GM19240 (cell line): ENCODE results near the gene UBE2E3.
A peak's percentile ranks its signal among the peaks of the same experiment; 100 is the strongest.
"Not testable (repeated sequence)": the region's sequence is repeated elsewhere in the genome, so short reads cannot be mapped to it uniquely, and the experiment has no call there.

Experiments
- DNase-seq: peaks from one replicate; pipeline ENCODE4 v3.0.0; 2011; ENCODE audit warnings: low spot score; ENCODE audit not compliant: insufficient read length

The UBE2E3 gene

DNA sequence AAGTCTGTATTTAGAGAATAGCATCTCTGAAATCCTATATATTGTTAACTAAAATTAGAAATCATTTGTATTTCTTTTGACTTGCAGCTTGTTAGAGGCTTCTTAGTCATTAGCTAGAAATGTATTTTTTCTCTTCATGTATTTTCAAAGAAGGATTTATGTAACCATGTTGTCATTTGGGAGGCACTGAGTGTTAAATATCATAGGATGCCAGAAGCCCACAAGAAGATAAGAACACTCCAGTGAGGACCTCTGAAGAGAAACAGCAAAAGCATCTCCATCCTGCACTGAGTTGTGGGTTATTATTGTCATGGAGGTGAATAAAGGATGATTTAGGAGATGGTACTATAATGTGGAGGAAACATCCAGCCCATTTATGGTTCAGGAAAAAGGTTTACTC is 93.5 kb downstream of the UBE2E3 start:
- no peak for DNase-seq

GRCh38 chr2:181074457-181074856 is 94.1 kb downstream of the UBE2E3 start:
- no peak for DNase-seq

DNA sequence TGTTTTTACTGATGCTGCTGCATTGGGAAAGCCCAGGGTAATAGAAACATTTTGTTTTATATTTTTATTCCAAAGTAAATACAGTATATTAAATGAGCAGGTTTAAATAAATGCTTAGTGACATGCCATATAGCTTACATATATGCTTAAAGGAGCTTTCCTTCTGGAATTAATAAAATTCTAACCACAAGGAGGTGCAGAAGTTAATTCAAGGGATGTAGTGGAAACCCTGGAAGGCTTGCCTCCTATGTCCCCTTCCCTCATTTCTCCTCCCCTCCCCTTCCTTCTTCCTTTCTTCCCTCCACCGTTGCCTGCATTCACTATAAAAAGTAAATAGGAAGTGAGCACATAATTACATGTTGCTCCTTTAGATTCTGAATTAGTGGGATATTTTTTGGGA is 96.3 kb downstream of the UBE2E3 start:
- DNase-seq, result no peak

- DNase-seq, result no peak
These were observed 96.8 kb downstream of the UBE2E3 start for GRCh38 chr2:181077128-181077709.

GRCh38 chr2:181083140-181083539 is 102.7 kb downstream of the UBE2E3 start:
- no peak for DNase-seq

DNA sequence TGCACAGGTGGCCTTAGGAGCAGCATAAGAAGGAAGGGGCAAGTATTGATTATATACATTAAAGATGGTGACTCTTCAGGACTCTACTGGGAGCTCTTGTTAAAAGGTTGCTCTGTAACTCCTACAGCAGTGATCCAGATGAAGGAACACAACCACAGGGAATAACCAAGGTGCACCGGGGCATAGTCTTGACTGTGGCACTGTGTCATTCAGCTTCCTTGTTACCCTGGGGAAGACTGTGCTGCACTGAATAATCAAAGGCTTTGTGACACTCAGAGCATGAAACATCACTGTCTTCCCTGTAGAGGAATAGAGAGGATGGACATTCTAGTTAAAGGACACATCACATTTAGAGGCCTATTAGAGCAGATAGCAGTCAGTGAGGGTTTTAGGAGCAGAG is 105.3 kb downstream of the UBE2E3 start:
- DNase-seq, result no peak

GRCh38 chr2:181091920-181092319 is 111.5 kb downstream of the UBE2E3 start:
- not testable (repeated sequence) for DNase-seq

DNA sequence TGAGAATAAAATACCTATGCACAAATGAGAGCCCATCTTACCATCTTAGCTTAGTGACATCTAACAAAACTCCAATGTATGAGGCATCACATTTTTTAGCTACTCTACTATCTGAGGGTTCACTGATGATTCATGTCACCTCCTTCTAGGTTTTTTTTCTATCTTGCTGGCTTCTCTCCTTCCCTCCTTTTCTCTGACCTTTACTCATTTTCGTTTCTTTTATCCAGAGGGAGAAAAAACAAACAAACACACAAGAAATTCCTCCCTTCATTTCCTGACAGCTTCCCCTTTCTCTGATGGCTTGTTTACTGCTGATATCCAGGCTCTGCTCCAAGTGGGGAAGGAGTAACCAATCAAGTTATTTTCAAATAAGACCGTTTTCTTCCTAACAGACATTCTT is 115.1 kb downstream of the UBE2E3 start:
- no peak for DNase-seq

GRCh38 chr2:181103659-181104058 is 123.3 kb downstream of the UBE2E3 start:
- no peak for DNase-seq

DNA sequence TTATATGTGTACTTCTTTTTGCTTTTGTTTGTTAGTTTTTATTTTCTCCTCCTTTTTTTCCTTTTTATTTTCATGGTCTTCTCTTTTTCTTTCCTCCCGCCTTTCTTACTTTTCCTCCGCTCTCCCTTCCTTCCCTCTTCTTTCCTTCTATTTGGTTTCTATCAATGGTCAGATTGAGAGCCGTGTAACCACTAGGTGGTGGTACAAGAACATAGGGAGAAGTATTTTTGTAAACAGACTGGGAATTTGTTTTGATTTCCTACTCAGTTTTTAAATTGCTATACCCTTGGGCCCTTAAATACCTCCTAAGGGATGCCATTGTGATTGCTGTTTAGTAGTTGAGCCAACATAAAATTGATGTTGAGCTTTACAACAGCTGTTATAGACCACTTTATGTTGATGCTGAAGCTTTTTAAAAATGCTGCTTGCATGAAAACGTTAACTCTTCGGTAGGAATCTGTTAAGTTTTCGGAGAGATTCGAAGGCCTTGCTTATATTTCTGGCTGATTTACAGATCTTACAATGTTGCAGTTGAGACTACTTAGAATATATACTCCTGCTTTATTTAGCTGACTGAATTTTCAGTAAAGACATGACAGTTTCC is 124.2 kb downstream of the UBE2E3 start:
- no peak for DNase-seq

DNA sequence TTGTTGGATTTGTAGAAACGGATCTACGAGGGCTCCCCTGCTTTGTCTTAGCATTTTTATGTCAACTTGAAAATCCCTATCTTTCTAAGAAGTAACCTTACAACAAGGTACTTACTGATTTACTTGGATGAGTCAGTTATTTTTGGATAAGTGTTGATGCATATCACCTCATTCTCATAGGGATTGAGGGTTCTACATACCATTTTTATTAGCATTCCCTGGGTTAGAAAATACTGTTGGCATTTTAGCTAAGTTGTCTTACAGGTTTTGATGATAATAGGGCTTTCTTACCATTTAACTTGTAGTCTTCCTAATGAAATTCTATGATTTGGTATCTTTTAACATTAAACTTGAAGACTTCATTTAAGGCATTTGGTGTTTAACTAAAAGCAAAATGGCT is 125.2 kb downstream of the UBE2E3 start:
- no peak for DNase-seq

GRCh38 chr2:181106229-181106628 is 125.8 kb downstream of the UBE2E3 start:
- no peak for DNase-seq

- DNase-seq, result peak; percentile 15
These were observed 126.6 kb downstream of the UBE2E3 start for GRCh38 chr2:181106789-181107627.

GRCh38 chr2:181107628-181107945 is 127.2 kb downstream of the UBE2E3 start:
- DNase-seq, result no peak

DNA sequence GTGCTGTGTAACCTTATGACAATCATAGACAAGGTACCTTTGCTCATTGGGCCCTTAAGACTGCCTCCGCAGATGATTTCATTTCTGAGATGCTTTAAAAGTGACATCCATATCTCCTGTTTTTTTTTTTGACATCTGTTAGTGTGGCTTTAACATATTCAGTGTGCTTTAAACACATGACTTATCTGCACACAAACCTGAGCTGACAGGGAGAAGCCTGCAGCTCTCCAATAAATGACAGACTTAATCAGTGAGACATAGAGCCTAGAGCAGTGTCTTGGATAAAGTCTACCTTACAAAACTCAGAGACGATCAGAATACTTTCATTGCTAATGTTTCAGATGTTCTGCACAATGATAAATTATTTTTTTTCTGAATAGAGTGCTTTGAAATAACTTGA is 130.7 kb downstream of the UBE2E3 start:
- no peak for DNase-seq

- DNase-seq, result no peak
These were observed 132.5 kb downstream of the UBE2E3 start for GRCh38 chr2:181112916-181113315.
